ENCODE measurements around the gene ARHGEF26.

Gene ARHGEF26

DNA sequence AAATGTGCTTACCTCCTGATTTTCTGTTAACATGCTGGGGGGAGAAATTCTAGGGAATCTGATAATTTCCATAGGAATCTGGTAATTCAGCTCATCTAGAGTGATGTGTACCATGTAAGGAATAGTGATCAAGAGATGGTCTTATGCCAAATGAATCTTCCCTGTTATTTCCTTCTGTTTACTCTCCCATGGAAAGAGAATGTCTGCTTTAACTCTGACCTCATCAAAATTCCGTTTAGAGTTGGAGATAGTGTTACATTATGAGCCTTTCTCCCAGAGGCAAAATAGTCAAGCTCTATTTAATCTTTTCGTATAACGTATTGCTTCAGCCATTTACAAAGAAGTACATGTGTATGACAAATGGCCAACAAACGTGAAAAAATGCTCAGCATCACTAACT is 76.6 kb downstream of the ARHGEF26 start:
- no peak for DNase-seq (ENCODE audit: low read depth, low spot score)

DNA sequence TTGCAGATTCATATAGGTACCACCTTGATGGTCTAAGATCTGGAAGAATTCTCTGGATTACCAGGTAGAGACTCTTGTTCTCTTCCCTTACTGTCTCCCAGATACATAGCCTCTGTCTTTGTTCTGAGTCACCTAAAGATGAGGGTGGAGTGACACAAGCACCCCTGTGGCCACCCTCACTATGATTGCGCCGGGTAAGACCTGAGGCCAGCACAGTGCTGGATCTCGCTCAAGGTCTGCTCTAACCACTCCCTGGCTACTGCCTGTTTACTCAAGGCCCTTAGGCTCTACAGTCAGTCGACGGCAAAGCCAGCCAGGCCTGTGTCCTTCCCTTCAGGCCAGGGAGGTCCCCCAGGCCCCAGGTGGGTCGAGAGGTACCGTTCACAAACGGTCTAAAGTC is 88.3 kb downstream of the ARHGEF26 start:
- no peak for DNase-seq (ENCODE audit: low read depth, low spot score)

DNA sequence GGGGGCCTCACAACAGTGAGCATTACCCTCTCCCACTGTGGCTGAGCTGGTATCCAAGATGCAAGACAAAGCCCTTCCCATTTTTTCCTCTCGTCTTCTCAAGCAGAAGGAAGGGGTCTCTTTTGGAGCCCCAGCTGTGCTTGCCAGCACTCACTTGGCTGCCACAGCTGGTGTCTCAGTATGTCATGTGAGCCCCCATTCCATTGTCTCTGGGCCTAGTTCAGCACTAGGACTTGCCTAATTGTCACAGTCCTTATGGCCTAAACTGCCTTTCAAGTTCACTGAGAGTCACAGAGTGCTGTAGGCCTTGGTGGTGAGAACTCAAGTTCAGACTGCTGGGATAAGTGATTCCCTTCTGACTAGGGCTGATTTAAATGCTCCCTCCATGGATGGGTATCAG is 89.8 kb downstream of the ARHGEF26 start:
- no peak for DNase-seq (ENCODE audit: low read depth, low spot score)

DNA sequence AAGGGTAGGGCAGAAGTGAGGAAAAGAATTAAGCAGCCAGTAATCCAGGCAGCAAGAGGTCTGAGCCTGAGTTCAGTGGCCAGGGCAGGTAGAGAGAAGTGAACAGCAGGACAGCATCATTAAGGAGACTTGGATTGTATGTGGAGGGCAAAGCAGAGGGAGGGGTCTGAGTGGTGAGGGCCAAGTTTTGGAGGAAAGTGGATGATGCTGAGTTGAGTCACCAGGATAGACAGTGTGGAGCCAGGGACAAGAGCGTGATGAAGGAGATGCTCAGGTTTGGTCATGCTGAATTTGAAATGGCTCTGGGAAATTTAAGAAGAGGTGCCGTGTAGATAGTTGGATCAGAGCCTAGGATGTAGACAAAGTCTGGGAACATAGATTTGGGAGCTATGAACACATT is 93.1 kb downstream of the ARHGEF26 start:
- no peak for DNase-seq (ENCODE audit: low read depth, low spot score)

DNA sequence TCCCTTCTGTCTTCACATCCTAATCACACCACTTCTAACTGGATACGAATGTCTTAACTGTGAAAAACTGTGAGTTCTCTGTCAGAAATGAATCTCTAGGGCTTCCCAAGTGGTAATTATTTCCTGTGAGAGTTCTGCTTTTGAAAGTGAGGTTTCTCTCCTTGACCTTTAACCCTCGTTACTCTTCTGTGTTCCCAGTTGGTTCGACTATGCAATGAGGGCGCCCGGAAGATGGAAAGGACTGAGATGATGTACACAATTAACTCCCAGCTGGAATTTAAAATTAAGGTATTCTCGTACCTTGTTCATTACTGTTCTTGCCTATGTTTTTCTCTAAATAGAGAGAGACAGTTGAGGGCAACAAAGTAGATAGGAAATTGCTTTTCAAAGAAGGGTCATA is 96.5 kb downstream of the ARHGEF26 start:
- DNase-seq (ENCODE audit: low read depth, low spot score): no peak

DNA sequence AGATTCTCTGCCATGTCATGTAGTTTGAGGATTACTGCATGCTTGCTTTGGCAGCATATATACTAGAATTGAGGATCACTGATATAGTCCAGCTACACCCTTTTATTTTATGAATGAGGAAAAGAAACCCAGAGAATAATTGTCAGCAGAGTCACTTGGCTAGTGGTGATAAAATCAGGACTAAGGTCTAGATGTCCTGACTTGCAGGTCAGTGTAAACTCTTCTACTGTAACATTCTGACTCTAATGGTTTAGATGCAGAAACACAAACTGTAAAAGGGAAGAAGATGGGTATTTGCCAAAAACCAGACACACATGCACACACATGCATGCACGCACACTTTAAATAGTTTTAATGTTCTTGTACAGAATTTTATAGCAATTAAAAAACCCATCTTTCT is 97.5 kb downstream of the ARHGEF26 start:
- no peak for DNase-seq (ENCODE audit: low read depth, low spot score)

DNA sequence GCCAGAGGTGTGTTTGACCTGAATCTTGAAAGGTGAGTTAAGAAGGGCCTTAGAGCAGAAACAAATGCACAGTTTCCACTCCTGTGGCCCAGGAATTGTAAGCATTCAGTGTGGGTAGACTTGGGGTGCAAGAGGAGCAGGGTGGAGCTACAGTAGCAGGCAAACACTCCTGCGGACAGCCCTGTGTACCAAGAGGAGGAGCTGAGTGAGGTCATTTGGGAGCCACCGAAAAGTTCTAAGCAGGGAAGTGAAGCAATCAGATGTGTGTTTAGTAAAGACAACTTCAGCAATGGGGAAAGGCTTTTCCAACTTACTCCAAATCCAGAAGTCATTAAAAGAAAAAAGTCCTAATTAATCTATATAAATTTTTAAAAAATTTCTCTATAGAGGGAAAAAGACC is 99.3 kb downstream of the ARHGEF26 start:
- no peak for DNase-seq (ENCODE audit: low read depth, low spot score)

DNA sequence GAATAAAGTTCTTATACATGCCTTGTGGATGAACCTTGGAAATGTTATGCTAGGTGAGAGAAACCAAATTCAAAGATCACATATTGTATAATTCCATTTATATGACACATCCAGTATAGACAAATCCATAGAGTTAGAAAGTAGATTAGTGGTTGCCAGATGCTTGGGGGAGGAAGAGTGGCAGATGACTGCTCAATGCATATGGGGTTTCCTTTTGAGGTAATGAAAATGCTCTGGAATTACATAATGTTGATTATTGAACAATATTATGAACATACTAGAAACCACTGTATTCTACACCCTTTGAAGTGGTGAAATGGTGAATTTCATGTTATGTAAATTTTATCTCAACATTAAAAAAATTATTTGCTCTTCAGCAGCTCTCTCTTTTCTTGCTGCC is 102.3 kb downstream of the ARHGEF26 start:
- no peak for DNase-seq (ENCODE audit: low read depth, low spot score)

DNA sequence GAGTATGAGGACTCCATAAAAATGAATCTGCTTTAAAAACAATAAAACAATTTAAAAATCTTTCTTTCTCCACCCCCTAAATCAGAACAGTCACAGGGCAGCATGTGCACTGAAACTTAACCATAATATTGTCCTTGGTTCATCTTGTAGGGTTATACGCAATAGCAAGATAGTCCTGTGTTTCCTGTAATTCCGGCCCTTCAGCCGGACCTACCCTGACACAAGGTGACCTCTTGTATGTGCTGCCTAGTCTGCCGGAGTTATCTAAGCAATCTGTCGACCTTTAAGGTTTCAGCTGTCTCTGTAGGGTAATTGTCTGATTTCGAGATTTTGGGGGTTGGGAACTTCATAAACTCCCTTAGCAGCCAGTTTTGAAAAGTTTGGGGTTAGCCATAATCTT is 103.2 kb downstream of the ARHGEF26 start:
- no peak for DNase-seq (ENCODE audit: low read depth, low spot score)

DNA sequence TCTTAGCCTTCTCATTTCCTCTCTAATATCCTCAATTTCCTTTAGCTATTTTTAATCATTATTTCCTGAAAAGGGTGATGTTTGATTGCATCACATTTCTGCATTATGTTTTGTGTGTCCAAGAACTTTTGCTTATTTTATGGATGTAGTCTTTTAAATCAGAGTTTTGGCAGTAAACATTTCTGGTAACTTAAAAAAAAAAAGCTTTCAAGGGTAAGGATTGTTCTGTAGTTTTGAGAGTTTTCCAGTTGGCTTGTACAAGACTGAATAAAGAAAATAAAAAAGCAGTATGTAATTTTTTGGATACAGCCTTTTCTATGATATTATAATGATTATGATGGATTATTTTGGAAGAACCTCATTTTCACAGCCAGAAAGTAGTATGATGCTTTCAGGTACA is 103.7 kb downstream of the ARHGEF26 start:
- DNase-seq (ENCODE audit: low read depth, low spot score): no peak

DNA sequence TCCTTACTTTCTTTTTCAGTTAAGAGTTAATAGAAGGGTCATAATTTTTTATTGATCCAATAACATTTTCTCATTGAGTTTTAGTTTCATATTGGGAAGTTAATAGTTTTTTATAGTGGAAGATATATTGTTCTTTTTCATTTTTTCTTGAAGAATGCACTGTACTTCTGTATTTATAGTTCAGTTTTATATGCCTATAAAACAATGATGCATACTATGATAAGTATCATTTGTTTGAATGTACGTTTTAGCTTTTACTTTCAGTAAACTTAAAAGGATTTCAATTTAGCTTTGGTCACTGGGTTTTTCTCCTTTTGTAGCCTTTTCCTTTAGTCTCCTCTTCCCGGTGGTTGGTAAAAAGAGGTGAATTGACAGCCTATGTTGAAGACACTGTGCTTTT is 104.3 kb downstream of the ARHGEF26 start:
- DNase-seq (ENCODE audit: low read depth, low spot score): no peak

DNA sequence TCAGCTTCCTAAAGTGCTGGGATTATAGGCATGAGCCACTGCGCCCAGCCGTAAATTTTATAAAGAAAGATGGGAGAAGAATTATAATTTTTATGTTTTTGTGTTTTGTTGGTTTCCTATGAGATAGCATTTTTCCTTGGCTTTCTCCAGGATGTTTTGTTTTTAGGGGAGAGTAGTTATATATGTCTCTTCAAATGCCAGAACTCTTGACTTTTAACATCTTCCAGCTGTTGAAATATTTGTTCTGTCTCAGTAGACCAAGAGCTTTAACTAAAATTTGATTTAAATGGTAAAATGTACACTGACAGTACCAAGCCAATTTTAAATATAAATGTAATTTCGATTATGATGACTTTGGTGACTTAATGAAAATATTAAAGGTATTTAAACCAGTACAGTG is 106.3 kb downstream of the ARHGEF26 start:
- no peak for DNase-seq (ENCODE audit: low read depth, low spot score)

DNA sequence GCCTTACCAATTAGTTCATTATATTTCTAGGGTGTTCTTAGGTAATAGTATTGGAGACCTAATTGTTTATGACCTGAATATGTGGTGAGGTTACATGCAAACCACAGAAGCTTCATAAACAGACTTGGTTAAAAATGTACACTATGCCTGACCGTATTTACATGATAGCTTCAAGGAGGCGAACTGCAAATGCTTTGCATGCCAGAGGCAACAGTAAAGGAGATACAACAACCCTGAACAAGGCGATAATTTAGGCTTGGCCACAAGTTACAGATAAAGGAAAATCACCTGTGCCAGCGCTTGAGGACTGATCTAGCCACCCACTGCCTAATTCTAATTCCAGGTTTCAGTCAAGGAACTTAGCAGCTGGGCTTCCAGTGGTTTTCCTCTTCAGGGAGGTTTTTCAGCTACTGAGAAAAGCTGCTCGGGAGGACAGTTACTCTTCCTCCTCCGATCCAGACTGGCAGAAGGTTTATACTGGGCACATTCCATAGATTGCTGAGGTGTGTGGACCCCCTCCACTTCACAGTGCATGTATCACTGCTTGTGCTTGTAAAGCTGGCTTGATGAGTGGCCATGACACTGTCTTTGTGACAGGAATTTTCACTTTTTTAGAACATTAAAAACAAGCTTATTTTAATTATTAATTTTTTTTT is 107.5 kb downstream of the ARHGEF26 start:
- no peak for DNase-seq (ENCODE audit: low read depth, low spot score)

DNA sequence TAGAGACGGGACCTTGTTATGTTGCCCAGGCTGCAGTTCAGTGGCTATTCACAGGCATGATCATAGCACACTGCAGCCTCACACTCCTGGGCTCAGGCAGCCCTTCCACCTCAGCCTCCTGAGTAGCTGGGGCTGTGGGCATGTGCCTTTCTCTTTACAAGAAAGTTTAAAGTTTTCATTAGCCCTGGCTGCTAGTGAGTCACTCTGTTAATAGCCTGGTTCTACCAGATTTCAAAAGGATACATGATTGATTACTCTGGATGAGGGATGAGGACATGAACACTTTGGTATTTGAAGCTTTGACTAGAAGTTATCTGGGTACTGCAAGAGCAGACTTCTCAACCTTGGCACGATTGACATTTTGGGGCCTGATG is 108.0 kb downstream of the ARHGEF26 start:
- DNase-seq (ENCODE audit: low read depth, low spot score): no peak

DNA sequence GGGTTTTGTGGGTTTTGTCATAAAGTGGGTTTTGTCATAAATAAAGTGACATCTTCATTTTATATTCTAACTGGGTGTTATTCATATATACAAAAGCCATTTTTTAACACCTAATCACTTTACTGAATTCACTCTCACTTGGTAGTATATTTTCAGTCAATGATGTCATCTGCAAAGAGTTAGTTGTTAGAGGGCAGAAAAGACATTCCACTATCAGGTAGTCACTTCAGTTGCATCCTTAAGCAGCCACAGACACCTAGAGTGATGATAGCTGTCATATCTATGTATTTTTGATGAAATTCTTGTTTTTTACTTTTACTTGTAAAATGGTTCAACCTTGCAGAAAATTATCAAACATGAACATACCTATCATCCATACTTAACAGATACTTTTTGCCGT is 114.1 kb downstream of the ARHGEF26 start:
- no peak for DNase-seq (ENCODE audit: low read depth, low spot score)

DNA sequence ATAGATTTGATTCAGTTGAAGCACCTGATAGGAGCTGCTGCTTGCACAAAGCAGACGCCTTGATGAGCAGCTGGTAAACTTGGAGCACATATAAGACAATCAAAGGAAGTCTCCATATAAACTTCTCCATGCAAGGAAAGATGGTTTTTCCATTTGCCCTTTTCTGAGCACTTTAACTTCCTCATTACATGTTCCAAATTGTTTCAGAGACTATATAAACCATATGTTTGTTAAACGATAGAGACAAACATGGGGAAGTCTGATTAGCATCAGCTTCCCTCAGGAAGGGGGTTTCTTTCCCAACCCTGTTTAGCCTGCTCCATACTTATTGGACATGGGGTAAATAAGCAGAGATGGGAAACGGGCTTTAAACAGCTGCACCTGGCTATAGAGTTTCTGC is 115.1 kb downstream of the ARHGEF26 start:
- no peak for DNase-seq (ENCODE audit: low read depth, low spot score)

DNA sequence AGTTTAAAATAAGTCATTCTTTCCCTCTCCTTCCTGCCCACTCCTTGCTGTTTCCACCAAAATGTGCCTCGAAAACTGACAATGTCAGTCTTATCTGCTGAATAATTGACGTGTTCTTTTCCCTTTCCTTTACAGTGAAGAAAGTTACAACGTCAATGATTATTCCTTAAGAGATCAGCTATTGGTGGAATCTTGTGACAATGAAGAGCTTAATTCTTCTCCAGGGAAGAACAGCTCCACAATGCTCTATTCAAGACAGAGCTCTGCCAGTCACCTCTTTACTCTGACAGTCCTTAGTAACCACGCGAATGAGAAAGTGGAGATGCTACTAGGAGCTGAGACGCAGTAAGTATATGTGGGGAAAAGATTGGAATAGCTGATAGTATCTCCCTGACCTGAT is 119.0 kb downstream of the ARHGEF26 start:
- DNase-seq (ENCODE audit: low read depth, low spot score): no peak

DNA sequence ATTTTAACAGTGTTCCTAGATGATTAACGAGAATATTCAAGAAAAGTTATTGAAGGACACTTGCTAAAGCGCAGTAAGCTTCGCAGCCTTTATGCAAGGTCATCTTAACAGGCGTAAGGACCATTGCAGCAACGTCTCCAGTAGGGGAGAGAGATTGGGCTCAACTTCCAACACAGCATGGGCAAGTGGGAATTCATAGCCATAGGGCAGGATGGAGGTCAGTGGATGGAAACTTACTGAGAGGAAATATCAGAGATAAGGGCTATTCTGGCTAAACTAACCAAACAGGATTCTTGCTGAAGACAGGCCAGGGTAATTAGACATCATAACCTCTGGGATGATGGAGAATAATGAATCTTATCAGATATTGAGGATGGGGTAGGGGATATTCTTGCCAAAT is 120.3 kb downstream of the ARHGEF26 start:
- no peak for DNase-seq (ENCODE audit: low read depth, low spot score)

DNA sequence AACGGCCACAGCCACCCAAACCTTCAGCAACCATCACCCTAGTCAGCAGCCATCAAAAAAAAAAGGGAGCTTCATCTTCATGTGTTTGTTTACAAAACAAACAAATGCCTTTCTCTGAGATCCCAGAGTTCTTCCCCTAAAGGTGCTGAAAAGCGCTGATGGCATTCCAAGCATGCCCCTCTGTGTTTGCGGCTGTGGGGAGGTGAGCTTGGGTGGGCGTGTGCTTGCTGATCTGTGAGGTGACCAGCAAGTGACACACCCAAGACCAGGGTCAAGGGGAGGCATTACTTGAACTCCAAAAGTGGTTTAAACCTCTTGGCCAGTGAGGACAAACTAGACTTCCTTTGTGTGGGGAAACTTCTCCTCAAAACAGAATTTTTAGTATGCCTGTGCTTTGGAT is 121.6 kb downstream of the ARHGEF26 start:
- DNase-seq (ENCODE audit: low read depth, low spot score): no peak

DNA sequence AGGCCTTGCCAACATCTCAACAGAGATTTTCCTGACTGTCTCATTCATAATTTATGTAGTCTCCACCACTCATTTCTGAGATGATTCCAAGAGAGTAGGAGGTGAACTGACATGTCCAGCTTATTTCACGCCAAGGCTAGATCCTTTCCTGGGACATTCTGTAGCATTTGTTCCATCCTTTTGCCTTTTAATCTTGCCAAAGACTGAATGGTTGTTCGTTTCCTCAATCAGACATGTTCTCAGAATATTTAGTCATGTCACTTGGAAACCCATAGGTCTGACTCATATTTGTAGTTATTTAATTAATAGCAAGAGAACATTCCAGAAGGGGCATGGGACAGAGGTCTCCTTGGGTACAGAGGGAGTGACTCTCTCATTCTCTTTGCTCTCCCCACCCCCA is 122.2 kb downstream of the ARHGEF26 start:
- no peak for DNase-seq (ENCODE audit: low read depth, low spot score)

DNA sequence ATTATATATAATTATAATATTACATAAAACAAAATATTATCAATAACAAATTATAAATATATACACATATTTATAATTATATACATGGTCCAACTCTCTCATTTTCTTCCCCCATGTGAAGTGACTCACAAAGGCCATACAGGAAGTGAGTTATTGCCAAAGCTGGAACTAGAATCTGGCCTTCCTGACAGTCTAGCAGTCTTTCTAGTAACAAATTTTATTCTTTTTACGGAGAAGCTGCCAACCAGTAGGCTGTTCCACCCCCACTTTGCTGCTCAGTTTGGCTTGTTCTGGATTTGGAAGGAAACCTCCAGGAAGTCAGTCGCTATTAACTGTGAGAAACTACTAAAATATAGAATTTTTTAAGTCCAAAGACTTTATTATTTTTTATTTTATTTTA is 123.5 kb downstream of the ARHGEF26 start:
- DNase-seq (ENCODE audit: low read depth, low spot score): no peak

DNA sequence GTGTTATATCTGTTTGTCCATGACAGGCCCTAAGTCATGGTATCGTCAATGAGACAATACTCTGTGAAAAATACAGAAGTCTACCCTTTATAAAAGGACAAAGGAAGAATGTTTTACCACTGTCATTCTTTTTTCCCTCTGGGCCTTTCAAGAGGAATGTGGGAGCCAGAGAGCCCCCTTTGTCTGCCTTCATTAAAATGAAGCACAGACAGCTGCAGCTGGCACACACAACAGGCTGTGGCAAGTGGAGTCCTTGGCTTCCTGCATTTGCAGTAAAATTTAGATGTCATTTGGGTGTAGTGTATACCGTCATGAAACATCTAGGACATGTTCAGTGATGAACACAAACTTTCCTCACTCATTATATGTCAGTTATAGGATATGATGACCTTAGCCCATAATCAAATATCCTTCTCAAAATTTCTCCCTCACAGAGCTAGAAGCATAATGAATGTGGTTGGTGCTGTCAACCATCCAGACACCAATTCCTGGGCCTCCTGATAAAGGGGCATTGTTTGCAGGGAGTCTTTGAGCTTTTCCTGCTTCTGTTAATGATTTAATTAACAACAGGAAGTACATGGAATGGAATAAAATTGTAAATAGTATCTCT is 126.7 kb downstream of the ARHGEF26 start:
- DNase-seq (ENCODE audit: low read depth, low spot score): no peak

DNA sequence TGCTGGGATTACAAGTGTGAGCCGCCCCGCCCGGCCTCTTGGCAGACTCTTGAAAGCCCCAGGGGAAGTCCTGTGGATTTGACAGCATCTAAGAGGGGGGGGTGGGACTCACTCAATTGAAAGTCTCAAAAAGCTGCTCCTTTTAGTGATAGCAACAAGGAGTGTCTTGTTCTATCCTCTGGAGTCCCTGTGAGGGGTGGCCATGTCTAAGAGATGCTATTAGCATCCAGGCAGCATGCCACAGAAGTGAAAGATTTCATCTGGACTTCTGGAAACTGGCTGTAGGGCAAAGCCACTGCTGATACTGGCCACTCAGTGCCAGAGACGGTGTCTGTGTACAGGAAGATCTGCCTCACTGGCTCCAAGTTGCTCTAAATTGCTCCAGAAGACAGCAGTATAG is 129.1 kb downstream of the ARHGEF26 start:
- no peak for DNase-seq (ENCODE audit: low read depth, low spot score)

DNA sequence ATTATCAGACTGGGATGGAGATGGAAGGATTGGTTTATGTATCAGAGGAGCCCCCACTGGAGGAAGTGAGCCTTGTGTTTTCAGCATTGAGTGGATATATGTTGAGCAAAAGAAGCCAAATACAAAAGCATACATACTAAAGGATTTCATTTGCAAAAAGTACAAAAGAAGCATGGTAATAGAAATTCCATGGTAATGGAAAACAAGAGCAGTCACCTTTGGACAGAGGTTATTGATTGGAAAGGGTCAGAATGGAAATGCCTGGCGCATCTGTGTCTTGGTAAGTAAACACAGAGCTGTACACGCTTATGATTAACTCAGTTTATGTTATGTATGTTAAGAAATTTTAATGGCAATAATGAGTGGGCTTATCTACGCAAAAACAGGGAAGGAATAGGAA is 130.4 kb downstream of the ARHGEF26 start:
- no peak for DNase-seq (ENCODE audit: low read depth, low spot score)
